ENCODE measurements around the gene METRNL.

Gene METRNL

GRCh38 chr17:83094291-83094690 is 14.9 kb downstream of the METRNL start:
- DNase-seq: no peak

DNA sequence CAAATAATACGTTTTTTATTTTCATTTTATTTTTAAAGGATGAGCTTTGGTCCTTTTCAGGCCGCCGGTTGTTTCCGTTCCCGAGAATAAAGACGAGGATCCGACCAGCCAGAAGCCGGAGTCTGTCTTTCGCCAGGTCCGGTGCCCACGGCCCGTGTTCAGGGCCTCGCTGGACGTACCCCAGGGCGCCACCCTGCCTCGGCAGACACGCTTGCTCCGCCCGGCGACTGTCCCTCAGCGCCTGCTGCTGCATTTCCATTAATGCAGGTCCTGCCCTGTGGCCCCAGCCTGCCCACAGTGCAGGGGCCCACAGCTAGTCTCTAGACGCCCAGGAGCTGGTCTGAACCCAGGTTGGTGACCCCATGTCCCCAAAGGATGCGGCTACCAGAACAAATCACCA is 15.6 kb downstream of the METRNL start:
- no peak for DNase-seq

DNA sequence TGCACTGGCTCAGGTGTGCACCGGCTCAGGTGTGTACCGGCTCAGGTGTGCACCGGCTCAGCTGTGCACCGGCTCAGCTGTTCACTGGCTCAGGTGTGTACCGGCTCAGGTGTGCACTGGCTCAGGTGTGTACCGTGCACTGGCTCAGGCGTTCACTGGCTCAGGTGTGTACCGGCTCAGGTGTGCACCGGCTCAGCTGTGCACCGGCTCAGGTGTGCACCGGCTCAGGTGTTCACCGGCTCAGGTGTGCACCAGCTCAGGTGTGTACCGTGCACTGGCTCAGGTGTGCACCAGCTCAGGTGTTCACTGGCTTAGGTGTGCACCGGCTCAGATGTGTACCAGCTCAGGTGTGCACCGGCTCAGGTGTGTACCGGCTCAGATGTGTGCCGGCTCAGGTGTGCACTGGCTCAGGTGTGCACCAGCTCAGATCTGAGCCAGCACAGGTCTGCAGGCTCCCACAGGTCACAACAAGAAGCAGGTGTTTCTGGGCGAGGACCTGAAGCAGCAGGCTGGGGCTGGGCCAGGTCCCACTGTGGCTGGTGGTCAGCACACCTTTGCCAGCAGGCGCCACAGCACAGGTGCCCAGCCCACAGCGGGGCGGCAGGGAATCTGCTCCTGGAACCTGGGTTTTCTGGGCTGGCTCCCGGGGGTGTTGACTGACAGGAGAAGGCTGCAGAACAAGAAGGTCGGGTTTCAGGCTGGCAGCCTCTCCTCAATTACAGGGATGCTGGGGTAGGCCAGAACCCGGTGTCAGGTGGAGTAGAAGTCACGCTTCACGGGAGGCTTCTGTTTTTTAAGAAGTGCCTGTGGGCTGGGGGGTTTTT is 17.2 kb downstream of the METRNL start:
- no peak for DNase-seq

GRCh38 chr17:83097831-83098230 is 18.4 kb downstream of the METRNL start:
- DNase-seq: no peak

DNA sequence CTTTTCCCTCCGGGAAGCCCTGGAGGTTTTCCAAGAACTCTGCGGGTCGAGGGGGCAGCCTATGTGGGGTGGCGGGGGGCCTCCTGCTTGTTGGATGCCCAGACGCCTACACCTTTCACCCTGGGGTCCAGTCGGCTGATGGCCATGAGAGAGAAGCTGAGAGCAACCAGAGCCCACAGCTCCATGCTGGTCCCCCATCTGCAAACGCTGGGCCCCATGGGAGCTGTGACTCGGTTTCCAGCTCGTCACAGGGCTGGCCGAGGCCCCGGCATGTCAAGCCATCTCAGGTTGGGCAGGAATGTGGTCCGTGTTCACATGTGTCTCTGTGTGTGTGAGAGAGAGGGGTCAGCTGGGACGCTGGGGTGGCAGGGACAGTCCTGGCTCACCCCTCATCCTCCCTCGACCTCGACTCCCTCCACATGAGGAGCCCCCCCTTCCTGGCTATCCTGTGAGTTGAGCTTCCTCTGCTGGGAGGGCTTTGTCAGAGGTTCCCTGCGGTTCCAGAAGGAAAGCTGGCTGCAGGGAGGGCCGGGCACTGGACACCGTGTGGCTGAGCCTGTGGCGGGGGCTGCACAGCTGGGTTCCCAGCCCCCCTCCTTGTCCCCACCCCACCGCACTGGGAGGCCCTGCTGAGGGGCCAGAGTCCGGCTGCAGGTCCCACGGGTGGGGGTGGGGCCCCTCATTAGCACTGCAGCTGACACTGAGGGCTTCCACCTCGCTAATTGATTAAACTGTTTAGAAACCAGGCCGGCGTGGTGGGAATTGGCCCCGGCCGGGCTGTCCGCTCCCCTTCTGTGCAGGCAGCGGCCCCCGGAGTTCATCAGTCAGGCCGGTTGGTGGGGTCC is 19.1 kb downstream of the METRNL start:
- DNase-seq: no peak

GRCh38 chr17:83099086-83099555 is 19.7 kb downstream of the METRNL start:
- no peak for DNase-seq

DNA sequence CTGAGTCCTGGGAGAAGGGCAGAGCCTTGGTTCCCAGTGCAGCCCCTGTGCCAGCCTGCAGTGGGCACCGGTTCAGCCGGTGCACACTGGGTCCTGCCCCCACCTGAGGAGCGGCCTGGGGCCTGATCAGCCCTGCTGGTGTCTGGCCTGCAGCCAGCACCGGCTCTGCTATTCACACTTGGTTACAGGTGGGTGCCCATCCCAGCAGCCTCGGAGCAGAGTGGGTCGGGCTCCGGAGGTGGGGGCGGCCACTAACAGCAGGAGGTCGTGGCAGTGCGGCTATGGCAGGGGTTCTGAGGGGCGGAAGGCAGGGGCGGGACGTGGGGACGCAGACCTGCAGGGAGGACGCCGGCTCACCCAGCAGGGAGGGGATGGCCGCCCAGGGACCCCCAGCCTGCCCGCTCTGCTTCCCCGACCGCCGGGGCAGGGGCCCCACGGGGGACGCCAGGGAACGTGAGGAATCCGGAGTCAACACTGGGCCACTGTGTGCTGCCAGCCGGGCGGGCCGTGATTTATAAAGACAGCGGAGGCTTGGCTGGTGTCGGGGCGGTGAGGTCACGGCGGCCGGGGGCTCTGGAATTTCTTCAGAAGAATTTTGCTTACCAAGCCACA is 20.3 kb downstream of the METRNL start:
- DNase-seq: no peak

GRCh38 chr17:83100220-83100852 is 20.9 kb downstream of the METRNL start:
- no peak for DNase-seq

GRCh38 chr17:83100853-83101391 is 21.5 kb downstream of the METRNL start:
- no peak for DNase-seq

GRCh38 chr17:83101805-83102480 is 22.5 kb downstream of the METRNL start:
- no peak for DNase-seq

- no peak for DNase-seq
These were observed 24.0 kb downstream of the METRNL start for GRCh38 chr17:83103200-83103942.

DNA sequence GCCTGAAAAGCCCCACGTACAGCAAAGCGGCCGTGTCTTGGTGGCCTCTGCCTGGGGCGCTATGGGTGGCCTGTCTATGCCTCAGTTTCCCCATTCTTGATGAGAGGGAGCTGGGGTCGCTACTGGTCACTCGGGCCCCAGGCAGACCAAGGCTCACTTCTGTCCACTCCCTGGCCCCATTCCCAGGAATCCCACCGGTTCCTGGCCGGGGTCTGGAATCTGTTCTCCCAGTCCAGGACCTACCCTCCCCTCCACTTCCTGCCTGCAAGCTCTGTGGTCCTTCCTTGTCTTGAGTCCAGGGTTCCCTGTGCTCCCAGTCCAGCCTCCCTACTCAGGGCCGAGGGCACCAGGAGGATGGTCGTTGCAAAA is 24.5 kb downstream of the METRNL start:
- DNase-seq: no peak

- no peak for DNase-seq
These were observed 25.4 kb downstream of the METRNL start for GRCh38 chr17:83104577-83105505.

DNA sequence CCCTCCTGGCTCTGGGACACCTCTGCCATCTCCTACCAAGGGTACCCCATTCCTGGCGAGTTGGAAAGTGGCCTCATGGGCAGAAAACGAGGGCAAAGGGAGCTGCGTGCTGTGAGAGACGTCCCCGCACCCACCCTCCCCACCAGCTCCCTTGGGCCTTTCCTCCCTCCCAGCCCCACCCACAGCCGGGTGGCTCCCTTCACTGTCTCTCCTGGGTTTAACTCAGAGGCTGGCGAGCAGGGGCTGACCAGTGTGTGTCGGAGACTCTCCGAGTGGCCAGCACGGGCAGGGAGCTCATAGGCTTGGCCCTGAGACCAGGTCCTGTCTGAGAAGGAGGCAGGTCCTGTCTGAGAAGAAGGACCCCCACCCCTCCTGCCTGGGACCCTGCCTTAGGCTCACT is 26.1 kb downstream of the METRNL start:
- no peak for DNase-seq

DNA sequence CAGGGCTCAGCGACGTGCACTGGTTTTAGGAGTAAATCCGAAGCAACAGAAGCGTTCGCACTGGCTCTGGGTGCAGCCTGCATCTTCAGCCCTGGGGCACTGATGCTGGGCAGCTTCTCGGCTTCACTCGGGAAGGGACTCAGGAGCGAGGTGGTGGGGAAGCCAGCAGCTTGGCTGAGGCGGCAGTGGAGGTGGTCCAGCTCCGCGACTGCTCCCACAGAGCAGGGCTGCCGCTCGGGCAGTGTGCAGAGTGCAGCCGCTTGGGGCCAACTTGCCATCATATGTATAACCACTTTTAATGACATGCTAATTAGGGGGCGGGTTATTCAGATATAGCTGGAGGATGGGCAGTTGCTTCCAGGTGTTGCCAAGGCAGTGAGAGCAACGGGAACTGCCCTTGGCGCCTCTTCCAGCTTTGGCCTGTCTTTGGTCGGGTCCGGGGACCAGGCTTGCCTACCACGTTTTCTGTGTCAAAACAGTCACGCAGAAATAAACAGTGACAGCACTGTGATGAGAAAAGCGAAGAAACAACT is 26.7 kb downstream of the METRNL start:
- no peak for DNase-seq

GRCh38 chr17:83106913-83107655 is 27.7 kb downstream of the METRNL start:
- no peak for DNase-seq

DNA sequence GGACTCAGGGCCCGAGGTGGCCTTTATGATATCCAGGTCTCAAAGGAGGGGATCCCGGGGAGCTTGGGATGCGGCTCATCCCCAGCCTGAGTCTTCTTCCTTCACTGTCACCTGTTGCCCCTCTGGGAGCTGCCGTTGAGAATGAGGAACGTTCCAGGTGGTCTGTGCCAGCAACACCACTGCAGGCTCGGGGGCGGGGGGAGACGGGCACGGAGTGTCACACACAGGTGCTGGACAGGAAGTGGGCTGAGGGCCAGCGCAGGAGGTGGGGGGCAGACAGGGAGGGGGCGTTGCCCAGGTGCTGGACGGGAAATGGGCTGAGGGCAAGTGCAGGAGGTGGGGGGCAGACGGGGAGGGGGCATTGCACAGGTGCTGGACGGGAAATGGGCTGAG is 28.2 kb downstream of the METRNL start:
- no peak for DNase-seq

GRCh38 chr17:83108709-83109108 is 29.3 kb downstream of the METRNL start:
- no peak for DNase-seq

- DNase-seq: no peak
These were observed 30.0 kb downstream of the METRNL start for GRCh38 chr17:83109386-83109785.
